ENCODE measurements around the gene PIEZO2. TPM values are rescaled to one million over a fixed set of nuclear protein-coding genes. Genes with fewer than 3 reads are reported as not detected.
A peak's percentile ranks its signal among the peaks of the same experiment; 100 is the strongest.

Gene PIEZO2
- total and polyA plus RNA-seq, 2 of the 8 experiments (the other 6 are each of a cell fraction or from before 2014, with no cell fraction given) = 4.7 to 16.5 TPM

GRCh38 chr18:10659594-10659993, 489.8 kb downstream of the PIEZO2 start:
- no peak overlapping the region for H3K27ac ChIP-seq (ENCODE audit: low read depth, low read length)
- TF ChIP-seq ATF2 (IDR thresholded peaks at IDR 0.05; ENCODE audit: low read length) (no peak), POU5F1 (IDR thresholded peaks at IDR 0.05; ENCODE audit: low read depth, low read length) (no peak), RAD21 (IDR thresholded peaks at IDR 0.05 in 1 of 2, conservative IDR thresholded peaks at IDR 0.05 in 1 of 2; ENCODE audit: low read depth in 2 of 2, low read length in 2 of 2) (no peak), NANOG (IDR thresholded peaks at IDR 0.05; ENCODE audit: insufficient read depth, low read depth, low read length, poor library complexity, severe bottlenecking) (no peak), RBBP5 (IDR thresholded peaks at IDR 0.05; ENCODE audit: borderline replicate concordance, low read depth, low read length) (no peak), SAP30 (IDR thresholded peaks at IDR 0.05; ENCODE audit: insufficient read depth, insufficient replicate concordance, low read length) (no peak), BCL11A (IDR thresholded peaks at IDR 0.05; ENCODE audit: low read depth in 2 of 2, low read length in 2 of 2) (no peak), KDM1A (IDR thresholded peaks at IDR 0.05; ENCODE audit: borderline replicate concordance, low read length) (no peak), ASH2L (IDR thresholded peaks at IDR 0.05; ENCODE audit: low read length) (no peak), GTF2F1 (IDR thresholded peaks at IDR 0.05; ENCODE audit: borderline replicate concordance, low read depth, low read length) (no peak), PHF8 (conservative IDR thresholded peaks at IDR 0.05; ENCODE audit: low read depth, low read length) (no peak), TAF1 (IDR thresholded peaks at IDR 0.05; ENCODE audit: low read depth, low read length) (no peak)

More at GRCh38 chr18:10659594-10659993, 489.8 kb downstream of the PIEZO2 start:
- H3K14ac ChIP-seq (ENCODE audit: insufficient read length) = no peak overlapping the region
- no peaks in the 10 kb centered on the region for H3K27me3 ChIP-seq (replicated peaks in 1 of 4; ENCODE audit: control insufficient read depth in 3 of 4, extremely low read depth in 1 of 4, insufficient read depth in 3 of 4, low read length in 3 of 4)
- H3K18ac ChIP-seq (ENCODE audit: extremely low read depth, low read length) = no peak overlapping the region
- WGBS, 2 experiments (ENCODE audit: extremely low coverage in 1 of 2, insufficient coverage in 1 of 2, insufficient read length in 1 of 2, insufficient replicate concordance in 2 of 2, low coverage in 1 of 2, low lambda C conversion rate in 2 of 2, missing lambda C conversion rate in 1 of 2) = 72% methylated on average over 5 of the region's 5 CpGs; no CpG with 5 or more reads in 1 of the 2 experiments
- no peaks in the 10 kb centered on the region for H3K23me2 ChIP-seq (ENCODE audit: low read depth, low read length)
- FAIRE-seq = no peak
- H2BK15ac ChIP-seq (ENCODE audit: low read length) = no peak overlapping the region
- no peak overlapping the region for H2BK120ac ChIP-seq (replicated peaks; ENCODE audit: low read depth, low read length)
- H2BK12ac ChIP-seq (ENCODE audit: low read depth, low read length) = no peak overlapping the region
- no peak overlapping the region for H3K4me2 ChIP-seq (ENCODE audit: insufficient read depth in 1 of 2, low read depth in 2 of 2, low read length in 2 of 2)
- H4K91ac ChIP-seq (replicated peaks; ENCODE audit: insufficient read length, low read length) = no peak overlapping the region
- H3K9ac ChIP-seq (replicated peaks in 1 of 4; ENCODE audit: extremely low read depth in 1 of 4, low read depth in 3 of 4, low read length in 3 of 4) = no peak overlapping the region
- H3K56ac ChIP-seq (replicated peaks; ENCODE audit: insufficient read length, low read depth, low read length) = no peak overlapping the region
- H2AFZ ChIP-seq (ENCODE audit: low read length) = peak overlapping the region; percentile 63; the same call in 1 of the 2 replicates
- no peak overlapping the region for H3K4me3 ChIP-seq (ENCODE audit: extremely low read depth in 1 of 4, insufficient read depth in 2 of 4, low read depth in 3 of 4, low read length in 4 of 4)
- H3K36me3 ChIP-seq (ENCODE audit: control insufficient read depth in 2 of 4, insufficient read depth in 4 of 4, low read length in 3 of 4) = no peaks in the 10 kb centered on the region
- no peak overlapping the region for H4K5ac ChIP-seq (ENCODE audit: insufficient read length, low read depth, low read length)
- no peak overlapping the region for H2BK5ac ChIP-seq (ENCODE audit: low read depth, low read length)
- peaks cover 0 to 6% (median 0%) of the 10 kb centered on the region in 4 experiments; a peak in 1 of 7 replicates for H3K4me1 ChIP-seq (replicated peaks in 1 of 4; ENCODE audit: control insufficient read depth in 3 of 4, insufficient read depth in 4 of 4, low read length in 3 of 4)
- DNase-seq (ENCODE audit: low read depth in 1 of 2, low spot score in 2 of 2) = no peak
- ChIA-PET CTCF (ENCODE audit: partially characterized antibody) (interaction anchor here (1.3 to 2.5 kb wide), 6 partner anchors 10 to 128 kb away, joined by 3 to 11 read pairs (median 4); no protein-coding TSS in a partner anchor), POLR2A (ENCODE audit: partially characterized antibody) (interaction anchor here (0.8 kb wide), 1 partner anchor 134 kb away, joined by 4 read pairs; the partner anchor contains the start of gene NAPG)
- no peak overlapping the region for H3K4ac ChIP-seq (replicated peaks; ENCODE audit: insufficient read length, low read depth, low read length)
- no peaks in the 10 kb centered on the region for H3K9me3 ChIP-seq (ENCODE audit: insufficient read depth in 2 of 2, low read depth in 1 of 2, low read length in 1 of 2)
- H4K8ac ChIP-seq (ENCODE audit: extremely low read depth, insufficient read depth, low read length) = no peak overlapping the region
- no peaks in the 10 kb centered on the region for H3K79me2 ChIP-seq (ENCODE audit: control insufficient read depth in 1 of 2, insufficient read depth in 2 of 2, low read length in 2 of 2)
- H4K20me1 ChIP-seq (replicated peaks in 1 of 2; ENCODE audit: control insufficient read depth in 1 of 2, insufficient read depth in 2 of 2, low read length in 2 of 2) = no peaks in the 10 kb centered on the region
- no peaks in the 10 kb centered on the region for H3K79me1 ChIP-seq (ENCODE audit: low read depth, low read length)
- no peak overlapping the region for H2BK20ac ChIP-seq (ENCODE audit: low read length)
- H3K23ac ChIP-seq (ENCODE audit: insufficient read length) = no peak overlapping the region
- no peak overlapping the region for H2AK5ac ChIP-seq (ENCODE audit: low read depth, low read length)
